CD14-positive monocyte (primary cell): ENCODE measurements around the gene CATSPERB. TPM values are rescaled to one million over a fixed set of nuclear protein-coding genes. Genes with fewer than 3 reads are reported as not detected.
"Not testable (repeated sequence)": the region's sequence is repeated elsewhere in the genome, so short reads cannot be mapped to it uniquely, and the experiment has no call there.

Source experiments
- DNase-seq, 3 donors: peaks; one replicate each; pipeline ENCODE4 v3.0.0-alpha.2; 2011 to 2022
- H2AFZ ChIP-seq: 2 replicates; pipeline ENCODE4 v1.6.0; 2012; ENCODE audit warnings: mild to moderate bottlenecking, low read depth, low read length, inconsistent platforms; ENCODE audit not compliant: insufficient read depth, poor library complexity, severe bottlenecking
- H3K27ac ChIP-seq, 2 donors: 1 replicate in 1 of 2; 2 replicates in 1 of 2; pipeline ENCODE4 v1.5.1; 2012 to 2013; ENCODE audit warnings: low read length in 2 of 2, control low read depth in 1 of 2, inconsistent platforms in 1 of 2, low read depth in 1 of 2, mild to moderate bottlenecking in 1 of 2
- H3K27me3 ChIP-seq, 2 donors: one replicate each; pipeline versions ENCODE4 v1.6.0 to v1.6.1; 2011 to 2013; ENCODE audit warnings: low read length in 2 of 2; ENCODE audit not compliant: control insufficient read depth in 2 of 2, insufficient read depth in 2 of 2
- H3K36me3 ChIP-seq, 2 donors: replicated peaks in 1 of 2; 1 replicate in 1 of 2; 2 replicates in 1 of 2; pipeline versions ENCODE4 v1.5.1 to v1.6.1; 2012 to 2013; ENCODE audit warnings: low read length in 2 of 2, control low read depth in 1 of 2, inconsistent platforms in 1 of 2, mild to moderate bottlenecking in 1 of 2; ENCODE audit not compliant: insufficient read depth in 2 of 2, control insufficient read depth in 1 of 2
- H3K4me1 ChIP-seq, 2 donors: 1 replicate in 1 of 2; 2 replicates in 1 of 2; pipeline versions ENCODE4 v1.5.1 to v1.6.1; 2012 to 2013; ENCODE audit warnings: low read length in 2 of 2, control low read depth in 1 of 2, inconsistent platforms in 1 of 2, mild to moderate bottlenecking in 1 of 2, moderate library complexity in 1 of 2; ENCODE audit not compliant: insufficient read depth in 2 of 2, control insufficient read depth in 1 of 2
- H3K4me2 ChIP-seq: replicated peaks from 2 replicates; pipeline ENCODE3; 2012; ENCODE audit warnings: low read length, moderate library complexity, mild to moderate bottlenecking; ENCODE audit not compliant: poor library complexity, severe bottlenecking; ENCODE audit errors: extremely low read depth
- H3K4me3 ChIP-seq, 3 experiments: fragments of 200-600 bp in 1 of 3; sonication (generic) in 1 of 3; replicated peaks in 1 of 3; 1 replicate in 2 of 3; 2 replicates in 1 of 3; pipeline ENCODE4 v1.5.1; 2011 to 2013; ENCODE audit warnings: low read length in 3 of 3, mild to moderate bottlenecking in 3 of 3, control low read depth in 2 of 3, low read depth in 2 of 3, inconsistent platforms in 1 of 3, moderate library complexity in 1 of 3
- H3K79me2 ChIP-seq: 2 replicates; pipeline ENCODE4 v1.6.0; 2012; ENCODE audit warnings: mild to moderate bottlenecking, control low read depth, inconsistent platforms, low read length, moderate library complexity; ENCODE audit not compliant: insufficient read depth
- H3K9ac ChIP-seq: 2 replicates; pipeline ENCODE4 v1.6.0; 2017; ENCODE audit warnings: low read length, mild to moderate bottlenecking; ENCODE audit not compliant: insufficient read depth, poor library complexity, severe bottlenecking
- H3K9me3 ChIP-seq, 2 donors: replicated peaks in 1 of 2; 1 replicate in 1 of 2; 2 replicates in 1 of 2; pipeline versions ENCODE4 v1.5.1 to v1.6.1; 2012 to 2013; ENCODE audit warnings: low read length in 2 of 2, control low read depth in 1 of 2; ENCODE audit not compliant: control insufficient read depth in 1 of 2, insufficient read depth in 1 of 2
- H4K20me1 ChIP-seq: 2 replicates; pipeline ENCODE4 v1.6.0; 2012; ENCODE audit warnings: mild to moderate bottlenecking, low read length, control low read depth, moderate library complexity; ENCODE audit not compliant: insufficient read depth
- H3K27ac Mint-ChIP-seq, 7 donors: one replicate each; pipeline ENCODE4 v1.8.0; 2020; ENCODE audit warnings: mild to moderate bottlenecking in 7 of 7, mixed read lengths in 7 of 7, moderate library complexity in 6 of 7, inconsistent platforms in 2 of 7
- H3K27me3 Mint-ChIP-seq, 3 donors: one replicate each; pipeline ENCODE4 v1.8.0; 2021 to 2022; ENCODE audit warnings: low read depth in 3 of 3, mild to moderate bottlenecking in 3 of 3, mixed read lengths in 3 of 3, moderate library complexity in 3 of 3, inconsistent platforms in 1 of 3
- H3K36me3 Mint-ChIP-seq, 2 donors: one replicate each; pipeline ENCODE4 v1.8.0; 2020; ENCODE audit warnings: mixed read lengths in 2 of 2, inconsistent platforms in 1 of 2, mild to moderate bottlenecking in 1 of 2
- H3K4me1 Mint-ChIP-seq: one replicate; pipeline ENCODE4 v1.8.0; 2020; ENCODE audit warnings: mild to moderate bottlenecking, mixed read lengths
- H3K4me3 Mint-ChIP-seq, 2 donors: one replicate each; pipeline ENCODE4 v1.8.0; 2020; ENCODE audit warnings: mild to moderate bottlenecking in 2 of 2, mixed read lengths in 2 of 2, moderate library complexity in 1 of 2
- H3K9me3 Mint-ChIP-seq, 7 donors: one replicate each; pipeline ENCODE4 v1.8.0; 2020 to 2022; ENCODE audit warnings: mixed read lengths in 7 of 7, mild to moderate bottlenecking in 6 of 7, moderate library complexity in 6 of 7, inconsistent platforms in 2 of 7
- WGBS: methylation state at CpG from one replicate; pipeline ENCODE4 v1.1.5; 2013; ENCODE audit warnings: missing lambda C conversion rate; ENCODE audit not compliant: insufficient coverage; 5-methylcytosine and 5-hydroxymethylcytosine counted together
- intact Hi-C, 2 donors: fragments of 100-400 bp; cut with micrococcal nuclease; formaldehyde crosslinking; loops; one replicate each; pipeline versions ENCODE4 v1.15.0 to v1.15.1; 2023
- polyA plus RNA-seq, 3 donors: library from polyadenylated mRNA; depleted of rRNA in 1 of 3; unstranded in 2 of 3; stranded (reverse) in 1 of 3; fragments of 300-500 nt in 2 of 3; fragments of >200 nt in 1 of 3; fragmentation: Illumina TruSeq in 2 of 3; gene quantifications; 1 replicate in 2 of 3; 2 replicates in 1 of 3; pipeline ENCODE4 v1.2.3, GENCODE V29; 2012 to 2021
- TF ChIP-seq, protein P1 (sequence below): fragments of 200-600 bp; IDR thresholded peaks from one replicate; pipeline ENCODE4 v1.8.0; 2022; ENCODE audit warnings: antibody characterized with exemption, mild to moderate bottlenecking

Gene CATSPERB
- polyA plus RNA-seq, 3 donors: not detected

DNA sequence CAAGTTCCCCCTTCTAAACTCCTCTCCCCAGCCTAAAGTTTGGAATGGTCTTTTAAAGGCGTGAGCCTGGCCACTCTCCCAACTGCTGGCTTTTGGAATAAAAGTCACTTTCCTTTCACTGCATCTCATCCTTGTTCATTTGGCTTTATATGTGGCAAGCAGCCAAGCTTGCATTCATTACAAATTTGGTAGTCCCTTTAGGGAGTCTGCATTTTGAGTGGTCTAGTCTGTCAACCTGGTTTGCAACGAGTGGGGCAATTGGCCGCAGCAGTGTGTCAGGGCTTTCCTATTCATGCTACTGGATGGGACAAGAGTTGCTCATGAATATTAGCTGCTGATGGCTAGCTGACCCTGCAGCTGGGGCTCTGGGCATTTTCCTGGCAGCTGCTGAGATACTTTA is 57.0 kb downstream of the CATSPERB start:
- H3K27me3 Mint-ChIP-seq: peaks cover 1 to 5% (median 2%) of the 10 kb centered on the region in 3 donors
- no peaks in the 10 kb centered on the region for H4K20me1 ChIP-seq
- WGBS: 94% methylated on average over 3 of the region's 3 CpGs

DNA sequence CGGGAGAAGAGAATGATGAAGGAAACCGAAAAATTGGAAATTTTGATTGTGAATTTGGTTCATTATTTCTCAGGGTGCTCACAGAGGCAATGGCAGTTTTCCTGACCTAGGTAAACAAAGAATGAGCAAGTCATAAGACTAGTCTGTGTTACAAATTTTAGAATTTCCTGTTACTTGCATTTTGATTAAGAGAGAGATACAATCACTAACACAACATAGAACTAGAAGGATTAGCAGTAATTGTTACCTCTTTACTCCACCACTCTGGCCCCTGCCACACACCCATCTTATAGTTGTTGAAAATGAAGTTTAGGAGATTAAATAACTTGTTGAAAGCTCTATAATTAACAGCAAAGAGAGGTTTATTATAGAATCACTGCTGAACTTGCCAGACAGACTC is 62.0 kb downstream of the CATSPERB start:
- Mint-ChIP-seq H3K9me3 (peaks cover 0 to 13% (median 3%) of the 10 kb centered on the region in 7 donors), H3K4me1 (peaks cover 20% of the 10 kb centered on the region)
- TF ChIP-seq, protein P1, sequence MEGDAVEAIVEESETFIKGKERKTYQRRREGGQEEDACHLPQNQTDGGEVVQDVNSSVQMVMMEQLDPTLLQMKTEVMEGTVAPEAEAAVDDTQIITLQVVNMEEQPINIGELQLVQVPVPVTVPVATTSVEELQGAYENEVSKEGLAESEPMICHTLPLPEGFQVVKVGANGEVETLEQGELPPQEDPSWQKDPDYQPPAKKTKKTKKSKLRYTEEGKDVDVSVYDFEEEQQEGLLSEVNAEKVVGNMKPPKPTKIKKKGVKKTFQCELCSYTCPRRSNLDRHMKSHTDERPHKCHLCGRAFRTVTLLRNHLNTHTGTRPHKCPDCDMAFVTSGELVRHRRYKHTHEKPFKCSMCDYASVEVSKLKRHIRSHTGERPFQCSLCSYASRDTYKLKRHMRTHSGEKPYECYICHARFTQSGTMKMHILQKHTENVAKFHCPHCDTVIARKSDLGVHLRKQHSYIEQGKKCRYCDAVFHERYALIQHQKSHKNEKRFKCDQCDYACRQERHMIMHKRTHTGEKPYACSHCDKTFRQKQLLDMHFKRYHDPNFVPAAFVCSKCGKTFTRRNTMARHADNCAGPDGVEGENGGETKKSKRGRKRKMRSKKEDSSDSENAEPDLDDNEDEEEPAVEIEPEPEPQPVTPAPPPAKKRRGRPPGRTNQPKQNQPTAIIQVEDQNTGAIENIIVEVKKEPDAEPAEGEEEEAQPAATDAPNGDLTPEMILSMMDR: no peak

More for the DNA sequence above, 57.0 kb downstream of the CATSPERB start:
- no peak overlapping the region for H3K4me3 Mint-ChIP-seq
- no peak overlapping the region for H3K4me2 ChIP-seq
- H3K4me1 ChIP-seq: no peaks in the 10 kb centered on the region
- peaks cover 1 to 10% (median 8%) of the 10 kb centered on the region in 7 donors for H3K9me3 Mint-ChIP-seq
- no peak for DNase-seq
- H3K9me3 ChIP-seq: no peaks in the 10 kb centered on the region
- H2AFZ ChIP-seq: no peak overlapping the region
- H3K9ac ChIP-seq: no peak overlapping the region
- H3K27me3 ChIP-seq: no peaks in the 10 kb centered on the region
- H3K79me2 ChIP-seq: no peaks in the 10 kb centered on the region
- intact Hi-C loops: no loop called here
- H3K4me1 Mint-ChIP-seq: peaks cover 4% of the 10 kb centered on the region
- H3K36me3 ChIP-seq: no peaks in the 10 kb centered on the region
- no peak overlapping the region for H3K27ac ChIP-seq
- no peaks in the 10 kb centered on the region for H3K36me3 Mint-ChIP-seq
- TF ChIP-seq, protein P1: no peak
- no peak overlapping the region for H3K27ac Mint-ChIP-seq
- H3K4me3 ChIP-seq: no peak overlapping the region

DNA sequence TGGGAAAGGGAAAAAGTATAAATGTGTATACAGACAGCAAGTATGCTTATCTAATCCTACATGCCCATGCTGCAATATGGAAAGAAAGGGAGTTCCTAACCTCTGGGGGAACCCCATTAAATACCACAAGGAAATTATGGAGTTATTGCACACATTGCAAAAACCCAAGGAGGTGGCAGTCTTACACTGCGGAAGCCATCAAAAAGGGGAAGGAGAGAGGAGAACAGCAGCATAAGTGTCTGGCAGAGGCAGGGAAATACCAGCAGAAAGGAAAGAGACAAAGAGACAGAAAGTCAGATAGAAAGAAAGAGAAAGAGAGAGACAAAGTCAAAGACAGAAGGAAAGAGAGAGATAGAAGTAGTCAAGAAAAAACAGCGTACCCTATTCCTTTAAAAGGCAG is 64.8 kb downstream of the CATSPERB start:
- H3K4me3 ChIP-seq, H3K4me3 Mint-ChIP-seq, H3K9me3 ChIP-seq, H3K9ac ChIP-seq, H4K20me1 ChIP-seq, H3K79me2 ChIP-seq, H2AFZ ChIP-seq, H3K27ac ChIP-seq, H3K9me3 Mint-ChIP-seq, H3K36me3 ChIP-seq, H3K4me2 ChIP-seq, H3K27me3 Mint-ChIP-seq, H3K27me3 ChIP-seq, H3K36me3 Mint-ChIP-seq, intact Hi-C loops: not testable (repeated sequence)
- WGBS: 0% methylated on average over 1 of the region's 2 CpGs
- peaks cover 10 to 12% of the 10 kb centered on the region in 2 donors for H3K4me1 ChIP-seq
- peaks cover 21% of the 10 kb centered on the region for H3K4me1 Mint-ChIP-seq
- peak overlapping the region in 5 of 7 donors; percentile 10 to 58 (median 37) for H3K27ac Mint-ChIP-seq
- peak; percentile 26 to 77 (median 30) for DNase-seq

More for the DNA sequence above, 62.0 kb downstream of the CATSPERB start:
- H3K36me3 ChIP-seq: no peaks in the 10 kb centered on the region
- H3K27ac ChIP-seq: no peak overlapping the region
- Mint-ChIP-seq H3K27me3 (peaks cover 2 to 5% (median 3%) of the 10 kb centered on the region in 3 donors), H3K27ac (no peak overlapping the region), H3K36me3 (no peaks in the 10 kb centered on the region), H3K4me3 (no peak overlapping the region)
- H3K27me3 ChIP-seq: no peaks in the 10 kb centered on the region
- H3K9ac ChIP-seq: no peak overlapping the region
- intact Hi-C loops: no loop called here
- H3K9me3 ChIP-seq: no peaks in the 10 kb centered on the region
- no peaks in the 10 kb centered on the region for H3K79me2 ChIP-seq
- whole genome bisulfite sequencing: 100% methylated on average over 2 of the region's 2 CpGs
- H3K4me1 ChIP-seq: peaks cover 6 to 12% of the 10 kb centered on the region in 2 donors
- no peak overlapping the region for H2AFZ ChIP-seq
- no peak overlapping the region for H3K4me2 ChIP-seq
- DNase-seq: no peak
- no peaks in the 10 kb centered on the region for H4K20me1 ChIP-seq
- H3K4me3 ChIP-seq: no peak overlapping the region
